Loucy (cell line): Measurements from ENCODE around the gene ITGA8.

ENCODE experiments used
- CTCF ChIP-seq: fragments of 200-600 bp; sonication (generic); conservative IDR thresholded peaks from 2 replicates; pipeline ENCODE4 v1.5.1; 2014; ENCODE audit warnings: mild to moderate bottlenecking, antibody characterized with exemption, low read length
- EZH2phosphoT487 ChIP-seq: fragments of 200-600 bp; IDR thresholded peaks from 2 replicates; pipeline ENCODE4 v1.6.1; 2018; ENCODE audit warnings: antibody characterized with exemption, mild to moderate bottlenecking, moderate library complexity, borderline replicate concordance

- TF ChIP-seq CTCF (no peak), EZH2phosphoT487 (no peak)
These were observed 215.5 kb downstream of the ITGA8 start for GRCh38 chr10:15504101-15504840.
